Measurements from ENCODE around the gene TRIO.

DNA sequence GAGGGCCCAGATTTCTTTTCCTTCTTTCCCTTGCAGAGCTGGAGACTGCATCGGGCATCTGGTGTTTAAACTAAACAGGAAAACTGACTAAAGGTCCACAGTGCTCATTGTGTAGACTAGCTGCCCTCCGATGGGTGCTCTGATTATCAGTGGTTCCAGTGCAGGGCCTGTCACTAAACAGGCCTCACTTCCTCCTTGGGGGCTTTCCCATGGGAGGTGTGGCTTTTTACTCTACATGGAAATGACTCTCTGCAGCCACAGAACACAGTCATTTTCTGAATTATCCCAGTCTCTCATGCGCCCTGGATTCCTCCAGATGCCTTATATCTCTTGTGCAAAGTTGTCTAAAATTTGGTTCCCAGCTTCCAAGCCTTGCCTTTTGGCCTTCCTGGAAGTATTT is 199.2 kb downstream of the TRIO start:
- no peak for TF ChIP-seq EP300 (IDR thresholded peaks at IDR 0.05)
- TF ChIP-seq CTCF (IDR thresholded peaks at IDR 0.05) = no peak

Data from upper lobe of left lung (tissue), 4 donors.